Liver (tissue), 9 donors: ENCODE data around the gene MIGA1. TPM values are rescaled to one million over a fixed set of nuclear protein-coding genes. Genes with fewer than 3 reads are reported as not detected.

Experiments
- DNase-seq: peaks from one replicate; pipeline ENCODE4 v3.0.0-alpha.2; 2017; ENCODE audit warnings: low spot score
- H3K27ac ChIP-seq, 2 donors: one replicate each; pipeline ENCODE4 v1.7.0; 2013; ENCODE audit warnings: inconsistent platforms in 2 of 2, low read length in 2 of 2, control low read depth in 1 of 2, low read depth in 1 of 2, mild to moderate bottlenecking in 1 of 2
- H3K27me3 ChIP-seq, 4 donors: one replicate each; pipeline versions ENCODE4 v1.6.1 to v1.7.0; 2013; ENCODE audit warnings: low read length in 3 of 4, inconsistent platforms in 1 of 4, mild to moderate bottlenecking in 1 of 4, moderate library complexity in 1 of 4; ENCODE audit not compliant: control insufficient read depth in 4 of 4, insufficient read depth in 4 of 4
- H3K36me3 ChIP-seq, 4 donors: one replicate each; pipeline versions ENCODE4 v1.6.1 to v1.7.0; 2013; ENCODE audit warnings: low read length in 3 of 4, mild to moderate bottlenecking in 3 of 4, low read depth in 1 of 4, moderate library complexity in 1 of 4; ENCODE audit not compliant: control insufficient read depth in 4 of 4, insufficient read depth in 3 of 4
- H3K4me1 ChIP-seq, 4 donors: one replicate each; pipeline versions ENCODE4 v1.6.1 to v1.7.0; 2013; ENCODE audit warnings: low read length in 3 of 4, mild to moderate bottlenecking in 3 of 4, moderate library complexity in 1 of 4; ENCODE audit not compliant: control insufficient read depth in 4 of 4, insufficient read depth in 4 of 4
- H3K4me3 ChIP-seq, 3 donors: one replicate each; pipeline versions ENCODE4 v1.6.1 to v1.7.0; 2013; ENCODE audit warnings: low read length in 3 of 3, control low read depth in 1 of 3, low read depth in 1 of 3, mild to moderate bottlenecking in 1 of 3
- H3K9ac ChIP-seq, 2 donors: one replicate each; pipeline ENCODE4 v1.7.0; 2013; ENCODE audit warnings: low read length in 2 of 2, mild to moderate bottlenecking in 2 of 2, moderate library complexity in 2 of 2, control low read depth in 1 of 2, low read depth in 1 of 2
- H3K9me3 ChIP-seq, 4 donors: one replicate each; pipeline versions ENCODE4 v1.6.1 to v1.7.0; 2013; ENCODE audit warnings: low read length in 3 of 4; ENCODE audit not compliant: control insufficient read depth in 4 of 4
- ATF3 ChIP-seq: IDR thresholded peaks from 2 replicates; pipeline ENCODE4 v1.6.1; 2016; ENCODE audit warnings: antibody characterized with exemption
- CTCF ChIP-seq: fragments of 150-350 bp; IDR thresholded peaks from 2 replicates; pipeline ENCODE4 v1.5.1; 2017; ENCODE audit warnings: improper control_type of control experiment, low read depth, low read length; ENCODE audit not compliant: missing input control
- FOXA1 ChIP-seq: IDR thresholded peaks from 2 replicates; pipeline ENCODE4 v1.6.1; 2016; ENCODE audit warnings: antibody characterized with exemption
- FOXA2 ChIP-seq: IDR thresholded peaks from 2 replicates; pipeline ENCODE4 v1.6.1; 2016; ENCODE audit warnings: antibody characterized with exemption
- GABPA ChIP-seq, 2 donors: IDR thresholded peaks in 1 of 2; conservative IDR thresholded peaks in 1 of 2; 2 replicates each; pipeline ENCODE4 v1.6.1; 2016; ENCODE audit warnings: antibody characterized with exemption in 2 of 2, mild to moderate bottlenecking in 1 of 2, moderate library complexity in 1 of 2
- HNF4A ChIP-seq, 2 donors: conservative IDR thresholded peaks; 2 replicates each; pipeline ENCODE4 v1.6.1; 2016; ENCODE audit warnings: antibody characterized with exemption in 2 of 2, mild to moderate bottlenecking in 2 of 2
- JUND ChIP-seq, 2 donors: IDR thresholded peaks; 2 replicates each; pipeline ENCODE4 v1.6.1; 2016; ENCODE audit warnings: antibody characterized with exemption in 2 of 2
- MAX ChIP-seq: IDR thresholded peaks from 2 replicates; pipeline ENCODE4 v1.6.1; 2016; ENCODE audit warnings: antibody characterized with exemption
- NR2F2 ChIP-seq: IDR thresholded peaks from 2 replicates; pipeline ENCODE4 v1.6.1; 2016; ENCODE audit warnings: antibody characterized with exemption
- RAD21 ChIP-seq, 2 donors: IDR thresholded peaks; 2 replicates each; pipeline ENCODE4 v1.6.1; 2016; ENCODE audit warnings: antibody characterized with exemption in 2 of 2, mild to moderate bottlenecking in 2 of 2
- RXRA ChIP-seq, 2 donors: IDR thresholded peaks; 2 replicates each; pipeline ENCODE4 v1.6.1; 2017 to 2018; ENCODE audit warnings: antibody characterized with exemption in 2 of 2, mild to moderate bottlenecking in 1 of 2
- SP1 ChIP-seq: IDR thresholded peaks from 2 replicates; pipeline ENCODE4 v1.6.1; 2018; ENCODE audit warnings: antibody characterized with exemption, mild to moderate bottlenecking
- TAF1 ChIP-seq: conservative IDR thresholded peaks from 2 replicates; pipeline ENCODE4 v1.6.1; 2016; ENCODE audit warnings: antibody characterized with exemption, mild to moderate bottlenecking
- YY1 ChIP-seq: IDR thresholded peaks from 2 replicates; pipeline ENCODE4 v1.6.1; 2016; ENCODE audit warnings: antibody characterized with exemption, mild to moderate bottlenecking
- WGBS: extraction: QIAGEN DNeasy Blood & Tissue Kit; methylation state at CpG from one replicate; pipeline ENCODE4 v1.1.7; 2013; 5-methylcytosine and 5-hydroxymethylcytosine counted together
- polyA plus RNA-seq, 2 donors: library from polyadenylated mRNA; stranded (reverse) in 1 of 2; unstranded in 1 of 2; fragments of 200-250 nt in 1 of 2; fragments of >200 nt in 1 of 2; fragmentation: Nextera tagmentation in 1 of 2; extraction: Ambion mirVana in 1 of 2; gene quantifications; one replicate each; pipeline versions ENCODE4 v1.2.1 to v1.2.3, GENCODE V29; 2013 to 2015
- total RNA-seq, 2 donors: library from RNA; depleted of rRNA; stranded (reverse); fragments of >200 nt; gene quantifications; one replicate each; pipeline ENCODE4 v1.2.3, GENCODE V29; 2014
- donor health status: healthy.
- donor health status: healthy.
- donor health status: healthy.
- donor health status: healthy.
- donor health status: healthy.

The MIGA1 gene
- total and polyA plus RNA-seq, 4 donors: 3.5 to 8.0 (median 6.2) TPM

DNA sequence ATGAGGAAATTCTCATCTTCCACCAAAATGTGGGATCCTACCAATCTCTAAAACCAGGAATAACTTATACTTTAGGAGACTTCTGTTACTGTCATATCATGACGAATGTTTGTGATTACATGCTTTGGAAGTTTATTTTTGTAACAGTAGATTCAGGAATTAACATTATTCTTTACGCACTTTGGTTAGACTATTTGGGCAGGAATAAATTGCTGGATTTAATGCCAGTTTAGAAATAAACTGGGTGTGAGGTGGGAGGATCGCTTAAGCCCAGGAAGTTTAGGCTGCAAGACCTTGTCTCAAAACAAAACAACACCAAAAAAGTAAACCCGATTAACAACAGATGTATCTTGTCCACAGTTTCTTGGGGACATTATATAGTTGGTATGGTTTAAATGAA, 52.1 kb downstream of the MIGA1 start (continued):
- no peak for TF ChIP-seq GABPA (IDR thresholded peaks at IDR 0.05 in 1 of 2, conservative IDR thresholded peaks at IDR 0.05 in 1 of 2)

DNA sequence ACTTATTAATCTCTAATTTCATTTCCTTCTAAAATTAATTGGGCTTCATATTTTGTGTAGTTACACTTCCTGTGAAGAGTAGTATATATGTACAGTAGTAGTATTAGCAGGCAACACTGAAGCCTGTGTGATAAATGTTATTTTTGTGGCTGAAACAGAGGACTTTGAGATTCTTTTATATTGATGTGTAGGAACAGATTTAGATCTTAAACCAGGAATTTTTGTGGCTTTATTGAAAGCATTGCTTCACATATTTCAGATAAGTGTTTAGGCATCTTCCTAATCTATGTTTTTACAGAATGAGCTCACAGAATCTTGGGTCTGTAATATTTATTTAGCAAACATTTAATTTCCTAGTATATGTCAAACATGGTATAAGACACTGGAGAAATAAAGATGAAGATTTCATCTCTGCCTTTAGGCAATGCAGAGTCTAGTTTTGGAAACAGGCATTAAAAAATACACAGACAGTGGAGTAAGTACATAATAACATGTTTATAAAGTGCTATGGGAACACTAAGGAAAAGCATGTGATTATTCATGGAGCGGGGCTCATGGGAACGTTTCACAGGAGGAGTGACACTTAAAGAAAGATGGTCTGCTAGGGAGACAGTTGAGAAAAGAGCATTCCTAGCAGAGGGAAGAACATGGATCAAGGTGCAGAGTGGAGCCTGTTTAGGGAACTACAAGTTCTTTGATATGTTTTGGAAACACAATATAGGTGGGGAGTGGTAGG, 52.7 kb downstream of the MIGA1 start:
- H3K4me3 ChIP-seq: no peak overlapping the region
- no peak for DNase-seq
- H3K9me3 ChIP-seq: no peaks in the 10 kb centered on the region
- H3K27ac ChIP-seq: peak overlapping the region in 1 of 2 donors; percentile 3
- peaks cover 0 to 6% (median 0%) of the 10 kb centered on the region in 4 donors for H3K36me3 ChIP-seq
- no peaks in the 10 kb centered on the region for H3K27me3 ChIP-seq
- no peak for TF ChIP-seq RXRA (IDR thresholded peaks at IDR 0.05)
- TF ChIP-seq FOXA2: no peak
- TF ChIP-seq ATF3: no peak
- TF ChIP-seq GABPA (IDR thresholded peaks at IDR 0.05 in 1 of 2, conservative IDR thresholded peaks at IDR 0.05 in 1 of 2): no peak
- no peak for TF ChIP-seq RAD21 (IDR thresholded peaks at IDR 0.05)
- no peak for TF ChIP-seq JUND (IDR thresholded peaks at IDR 0.05)
- no peak for TF ChIP-seq CTCF
- TF ChIP-seq HNF4A (conservative IDR thresholded peaks at IDR 0.05): no peak
- no peak for TF ChIP-seq FOXA1
- TF ChIP-seq MAX: no peak
- no peak for TF ChIP-seq YY1
- no peak for TF ChIP-seq TAF1
- no peak overlapping the region for H3K9ac ChIP-seq
- 71% methylated on average over 2 of the region's 2 CpGs for WGBS
- H3K4me1 ChIP-seq: peaks cover 0 to 5% (median 2%) of the 10 kb centered on the region in 4 donors

DNA sequence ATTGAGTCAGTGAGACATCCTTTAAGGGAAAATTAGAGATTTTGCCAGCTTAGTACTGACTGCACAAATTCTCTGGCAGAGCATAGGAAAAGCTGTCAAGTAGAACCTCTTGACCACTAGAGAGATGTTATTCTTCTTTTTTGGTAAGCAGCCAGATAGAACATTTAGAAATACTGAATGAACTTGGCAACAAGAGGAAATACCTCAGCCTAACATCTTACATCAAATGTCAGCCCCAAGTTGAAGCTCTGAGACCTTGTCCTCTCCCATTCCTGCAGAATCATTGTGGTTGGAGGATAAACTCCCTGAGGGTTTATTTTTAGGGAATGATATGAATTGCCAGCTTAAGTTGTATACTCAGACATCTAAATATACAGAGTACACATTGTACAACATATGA, 53.5 kb downstream of the MIGA1 start:
- H3K36me3 ChIP-seq: peaks cover 0 to 3% (median 0%) of the 10 kb centered on the region in 4 donors
- H3K4me3 ChIP-seq: no peak overlapping the region
- no peak overlapping the region for H3K27ac ChIP-seq
- peaks cover 0 to 5% (median 2%) of the 10 kb centered on the region in 4 donors for H3K4me1 ChIP-seq
- no peaks in the 10 kb centered on the region for H3K27me3 ChIP-seq
- H3K9ac ChIP-seq: no peak overlapping the region
- peak; percentile 85 for TF ChIP-seq NR2F2
- no peak for TF ChIP-seq FOXA1
- peak; percentile 28 for TF ChIP-seq SP1
- H3K9me3 ChIP-seq: no peaks in the 10 kb centered on the region
- DNase-seq: no peak

- Histone ChIP-seq H3K27ac (no peak overlapping the region), H3K4me1 (peaks cover 0 to 5% (median 3%) of the 10 kb centered on the region in 4 donors), H3K9me3 (no peaks in the 10 kb centered on the region), H3K4me3 (no peak overlapping the region), H3K27me3 (no peaks in the 10 kb centered on the region), H3K36me3 (peaks cover 0 to 3% (median 0%) of the 10 kb centered on the region in 4 donors), H3K9ac (no peak overlapping the region)
- no peak for DNase-seq
- WGBS: 94% methylated on average over 3 of the region's 3 CpGs
- TF ChIP-seq JUND (IDR thresholded peaks at IDR 0.05): no peak
- no peak for TF ChIP-seq TAF1
- no peak for TF ChIP-seq SP1
- no peak for TF ChIP-seq RXRA (IDR thresholded peaks at IDR 0.05)
Measured at GRCh38 chr1:77833521-77834100, 54.2 kb downstream of the MIGA1 start.
